HG02973 (cell line): Measurements from ENCODE around the gene SPPL2C.

ENCODE experiments used
- ATAC-seq: cut with Tn5 transposase; IDR thresholded peaks from one replicate; pipeline ENCODE4 v1.9.1; 2021; ENCODE audit warnings: moderate library complexity; ENCODE audit not compliant: unreplicated experiment

SPPL2C gene

DNA sequence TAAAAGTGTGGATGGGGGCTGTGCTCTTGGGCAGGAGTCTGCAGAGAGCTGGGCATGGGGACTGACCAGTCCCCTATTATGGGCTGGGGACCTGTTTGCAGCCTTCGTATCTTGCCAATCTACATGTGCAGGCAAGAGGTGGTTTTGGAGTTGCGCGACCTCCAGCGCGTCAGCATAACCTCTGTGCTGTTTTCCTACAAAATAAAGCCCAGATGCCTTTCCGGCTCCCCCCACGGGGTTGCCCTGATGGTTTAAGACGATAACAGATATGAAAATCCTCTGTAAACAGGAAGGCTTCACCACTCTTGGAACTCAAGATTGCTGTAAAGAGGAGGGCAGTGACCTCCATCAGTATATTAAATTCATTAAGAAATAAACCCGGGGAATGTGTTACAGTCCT lies 16.5 kb upstream of the SPPL2C start:
- ATAC-seq, result no peak

DNA sequence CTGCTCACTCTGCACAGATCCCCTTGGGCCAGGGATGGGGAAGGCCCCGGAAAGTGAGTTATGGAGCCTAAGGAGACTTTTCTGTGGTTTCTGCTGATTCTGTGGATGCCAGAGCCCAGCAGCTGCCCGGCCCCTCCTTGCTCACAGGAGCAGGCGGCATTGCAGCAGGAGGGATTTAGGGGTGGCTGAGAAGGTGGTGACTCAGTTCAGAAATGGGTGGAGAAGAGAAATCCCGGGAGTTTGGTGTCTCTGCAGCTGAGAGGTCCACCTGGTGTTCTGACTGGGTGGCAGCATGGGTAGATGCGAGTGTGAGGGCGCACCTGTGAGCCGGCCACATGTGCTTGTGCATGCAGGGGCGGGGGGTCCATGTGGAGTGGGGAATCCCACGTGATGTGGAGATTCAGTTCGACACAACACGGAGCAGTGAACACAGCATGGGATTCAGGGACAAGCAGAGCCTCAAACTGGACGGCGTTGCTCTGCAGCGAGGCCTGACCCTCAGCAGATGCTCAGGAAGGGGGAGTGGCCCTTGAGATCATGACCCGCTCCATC lies 16.0 kb upstream of the SPPL2C start:
- ATAC-seq, result no peak

DNA sequence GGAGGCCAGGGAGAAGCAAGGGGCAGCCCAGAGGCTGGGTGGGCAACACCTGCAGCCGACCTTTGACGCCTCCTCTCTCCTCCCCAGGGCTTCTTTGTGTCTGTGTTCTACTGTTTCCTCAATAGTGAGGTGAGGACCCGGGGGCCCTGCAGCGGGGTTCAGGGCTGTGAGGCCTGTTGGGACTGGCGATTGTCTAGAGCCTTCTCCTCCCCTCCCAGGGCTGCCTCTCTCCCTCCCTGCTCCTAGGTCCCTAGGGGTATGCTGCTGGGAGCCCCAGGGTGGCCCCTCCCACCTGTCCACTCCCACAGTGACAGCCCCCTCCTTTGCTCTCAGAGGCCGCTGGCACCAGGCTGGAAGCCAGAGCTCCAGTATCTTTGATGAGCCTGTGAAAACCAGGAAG lies 10.8 kb upstream of the SPPL2C start:
- ATAC-seq, result no peak

DNA sequence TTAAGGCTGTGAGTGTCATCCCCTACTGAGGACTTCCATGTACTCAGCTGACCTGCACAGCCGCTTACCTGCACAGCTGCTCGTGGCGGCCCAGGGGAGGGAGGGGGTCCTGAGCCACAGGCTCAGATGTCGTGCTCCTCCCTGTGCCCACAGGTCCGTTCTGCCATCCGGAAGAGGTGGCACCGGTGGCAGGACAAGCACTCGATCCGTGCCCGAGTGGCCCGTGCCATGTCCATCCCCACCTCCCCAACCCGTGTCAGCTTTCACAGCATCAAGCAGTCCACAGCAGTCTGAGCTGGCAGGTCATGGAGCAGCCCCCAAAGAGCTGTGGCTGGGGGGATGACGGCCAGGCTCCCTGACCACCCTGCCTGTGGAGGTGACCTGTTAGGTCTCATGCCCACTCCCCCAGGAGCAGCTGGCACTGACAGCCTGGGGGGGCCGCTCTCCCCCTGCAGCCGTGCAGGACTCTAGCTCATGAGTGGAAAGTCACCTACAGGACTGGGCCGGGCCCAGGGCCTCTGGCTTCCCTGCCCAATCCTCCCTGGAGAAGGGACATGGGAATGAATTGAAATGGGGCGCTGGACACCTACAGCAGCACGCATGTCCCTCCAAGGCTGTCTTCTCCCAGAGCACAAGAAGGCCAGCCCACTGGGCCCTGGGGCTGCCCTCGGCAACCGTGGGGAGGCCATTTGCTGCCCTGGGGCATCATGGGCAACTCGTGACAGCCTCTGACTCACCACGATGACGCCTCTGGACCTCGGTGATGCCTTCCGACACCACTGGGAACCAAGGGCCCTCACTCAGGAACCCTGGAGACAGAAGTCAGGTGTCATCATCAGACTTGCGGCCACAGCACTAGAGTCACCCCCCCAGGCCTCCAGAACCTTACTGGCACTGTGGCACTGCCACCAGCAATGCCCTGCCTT lies 9.9 kb upstream of the SPPL2C start:
- no peak for ATAC-seq

DNA sequence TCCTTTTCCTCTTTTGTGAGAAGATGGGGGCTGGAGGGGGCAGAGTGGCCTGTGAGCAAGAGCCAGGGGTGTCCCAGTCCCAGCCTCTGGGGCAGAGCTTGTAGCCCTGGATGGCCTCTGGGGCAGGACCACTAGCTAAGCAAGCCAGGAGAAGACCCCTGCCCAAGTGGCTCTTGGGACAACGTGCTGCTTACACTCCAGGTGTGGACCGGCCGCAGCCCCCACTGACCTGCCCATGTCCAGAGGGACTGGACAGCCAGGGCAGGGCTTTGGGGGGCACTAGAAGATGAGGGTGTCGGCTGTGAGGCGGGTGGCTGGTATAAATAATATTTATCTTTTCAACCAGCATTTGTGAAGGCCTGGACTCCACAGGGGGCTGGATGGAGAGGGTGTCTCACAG lies 9.2 kb upstream of the SPPL2C start:
- no peak for ATAC-seq

DNA sequence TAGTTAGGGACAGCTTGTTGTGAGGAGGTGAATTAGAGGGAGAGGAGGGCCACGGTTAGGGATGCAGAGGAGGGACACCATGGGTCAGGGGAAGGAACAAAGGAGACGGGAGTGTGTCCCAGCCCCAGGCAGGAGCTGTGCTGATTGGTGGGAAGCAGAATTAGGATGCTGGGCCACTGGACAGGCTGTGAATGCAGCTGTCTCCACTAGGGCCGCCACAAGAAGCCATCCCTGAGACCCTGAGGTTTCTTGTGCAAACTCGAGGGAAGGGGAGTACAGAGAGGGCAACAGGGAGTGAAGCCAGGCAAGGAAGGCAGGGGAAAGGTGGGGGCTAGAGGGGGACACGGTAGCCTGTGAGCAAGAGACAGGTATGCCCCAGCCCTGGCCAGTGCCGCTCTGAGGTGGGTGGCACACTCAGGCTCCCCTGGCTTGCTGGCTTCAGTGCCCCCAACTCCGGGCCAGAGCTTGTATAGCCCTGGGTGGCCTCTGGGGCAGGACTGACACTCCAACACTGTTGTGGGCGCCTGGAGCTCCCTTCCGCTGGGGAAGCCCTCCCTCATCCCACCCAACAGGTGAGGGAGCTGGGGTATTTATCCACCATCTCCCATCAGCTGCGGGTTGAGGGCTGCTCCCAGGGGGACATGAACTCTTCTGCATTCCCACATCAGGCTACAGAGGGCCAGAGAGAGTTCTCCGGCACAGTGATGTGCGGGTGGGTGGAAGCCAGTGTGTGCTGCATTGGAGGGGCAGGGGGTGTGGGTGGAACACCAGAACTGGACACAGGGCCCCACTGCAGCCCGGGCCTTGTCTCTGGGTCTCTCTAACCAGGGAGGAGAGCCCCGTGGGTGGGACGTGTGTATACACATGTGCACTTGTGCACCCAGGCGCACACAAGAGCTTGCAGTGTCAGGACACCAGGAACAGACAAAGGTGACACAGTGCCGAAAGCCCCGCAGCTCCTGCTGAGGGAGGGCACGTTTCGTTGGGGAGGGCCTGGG lies 8.3 kb upstream of the SPPL2C start:
- ATAC-seq, result no peak

DNA sequence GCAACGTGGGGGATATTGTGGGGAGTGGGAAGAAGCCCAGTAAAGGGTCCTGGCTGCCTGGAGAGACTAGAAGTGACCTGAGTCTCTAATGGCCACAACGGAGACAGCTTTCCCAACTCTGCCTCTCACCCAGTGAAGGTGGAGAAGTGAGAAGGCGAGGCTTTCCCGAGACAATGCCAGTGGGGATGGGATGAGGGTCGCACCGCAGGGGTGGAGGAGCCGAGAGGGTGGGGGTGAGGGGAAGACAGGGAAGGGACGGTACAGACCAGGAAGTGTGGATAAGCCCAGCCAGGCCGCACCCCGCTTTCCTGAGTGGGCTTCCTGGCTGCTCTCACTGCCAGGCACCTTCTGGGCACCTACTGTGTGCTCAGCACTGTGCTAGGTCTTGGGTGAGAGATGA lies 7.5 kb upstream of the SPPL2C start:
- ATAC-seq, result no peak

DNA sequence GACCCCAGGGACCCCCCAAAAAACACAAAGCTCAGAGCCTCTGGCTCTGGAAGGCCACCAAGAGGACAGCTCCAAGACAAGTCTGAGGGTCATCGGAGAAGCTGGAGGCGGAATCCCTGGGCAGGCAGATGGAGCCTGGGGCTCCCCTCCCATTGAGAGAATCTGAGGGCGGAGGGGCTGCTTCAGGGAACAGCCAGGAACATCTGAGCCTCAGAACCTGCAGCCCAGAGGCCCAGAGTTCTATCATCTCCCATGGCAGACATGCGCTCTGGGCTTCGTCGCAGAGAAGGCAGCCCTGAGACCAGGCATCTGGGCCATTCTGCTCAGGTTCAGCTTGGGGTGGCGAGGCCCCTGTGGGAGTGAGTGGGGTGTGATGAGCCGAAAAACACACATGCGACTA lies 7.1 kb upstream of the SPPL2C start:
- ATAC-seq, result no peak

DNA sequence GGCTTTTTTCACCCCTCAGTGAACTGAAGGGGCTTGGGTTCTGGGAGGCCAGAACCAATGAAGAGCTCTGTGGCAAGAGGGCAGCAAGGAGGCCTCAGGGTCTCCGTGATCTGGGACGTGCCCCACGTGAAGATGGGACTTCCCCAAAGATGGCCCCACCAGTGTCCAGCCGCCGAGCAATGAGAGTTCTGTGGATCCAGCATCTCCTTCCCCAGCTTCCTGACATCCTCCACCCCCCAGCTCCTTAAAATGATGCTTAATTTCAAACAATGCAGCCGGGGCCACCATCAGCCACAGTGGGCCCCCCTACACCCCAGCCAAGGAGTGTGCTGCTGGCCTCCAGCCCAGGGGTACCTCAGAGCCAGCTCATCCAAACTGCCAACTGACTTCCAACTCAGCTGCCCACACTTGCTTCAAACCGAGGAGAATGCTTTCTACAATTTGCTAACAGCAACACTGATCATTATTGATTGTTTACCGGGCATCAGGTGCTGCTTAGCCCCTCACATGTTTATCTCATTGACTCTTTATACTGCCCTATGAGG lies 5.9 kb upstream of the SPPL2C start:
- ATAC-seq, result no peak

DNA sequence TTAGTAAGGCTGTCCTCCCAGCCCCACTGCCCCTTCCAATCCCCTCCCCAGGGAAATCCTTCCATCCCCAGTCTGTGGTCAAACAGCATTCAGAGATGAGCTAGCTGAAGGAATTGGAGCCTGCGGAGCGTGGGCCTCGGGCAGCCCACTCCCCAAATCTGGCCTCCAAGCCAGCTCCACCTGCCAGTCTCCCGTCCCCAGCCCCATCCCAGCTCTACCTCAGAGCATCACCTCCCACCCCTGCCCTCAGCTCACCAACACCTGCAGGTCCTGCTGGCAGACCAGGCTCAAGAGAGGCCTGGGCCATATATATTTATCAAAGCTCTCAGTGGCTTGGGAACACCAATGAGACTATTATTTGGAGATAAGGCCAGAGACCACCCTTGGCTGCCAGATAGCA lies 5.2 kb upstream of the SPPL2C start:
- ATAC-seq, result no peak

DNA sequence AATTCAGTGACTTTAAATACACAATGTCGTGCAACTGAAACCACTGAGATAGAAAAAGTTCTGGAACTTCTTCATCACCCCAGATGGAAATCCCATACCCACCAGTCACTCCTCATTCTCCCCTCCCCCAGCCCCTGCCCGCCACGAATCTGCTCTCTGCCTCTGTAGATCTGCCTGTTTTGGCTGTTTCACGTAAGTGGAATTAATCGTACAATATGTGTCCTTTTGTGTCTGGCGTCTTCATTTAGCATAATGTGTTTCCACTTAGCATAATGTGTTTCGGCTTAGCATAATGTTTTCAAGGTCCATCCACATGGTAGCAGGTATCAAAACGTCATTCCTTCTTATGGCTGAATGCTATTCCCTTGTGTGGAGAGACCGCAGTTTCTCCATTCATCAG lies 3.5 kb upstream of the SPPL2C start:
- no peak for ATAC-seq

DNA sequence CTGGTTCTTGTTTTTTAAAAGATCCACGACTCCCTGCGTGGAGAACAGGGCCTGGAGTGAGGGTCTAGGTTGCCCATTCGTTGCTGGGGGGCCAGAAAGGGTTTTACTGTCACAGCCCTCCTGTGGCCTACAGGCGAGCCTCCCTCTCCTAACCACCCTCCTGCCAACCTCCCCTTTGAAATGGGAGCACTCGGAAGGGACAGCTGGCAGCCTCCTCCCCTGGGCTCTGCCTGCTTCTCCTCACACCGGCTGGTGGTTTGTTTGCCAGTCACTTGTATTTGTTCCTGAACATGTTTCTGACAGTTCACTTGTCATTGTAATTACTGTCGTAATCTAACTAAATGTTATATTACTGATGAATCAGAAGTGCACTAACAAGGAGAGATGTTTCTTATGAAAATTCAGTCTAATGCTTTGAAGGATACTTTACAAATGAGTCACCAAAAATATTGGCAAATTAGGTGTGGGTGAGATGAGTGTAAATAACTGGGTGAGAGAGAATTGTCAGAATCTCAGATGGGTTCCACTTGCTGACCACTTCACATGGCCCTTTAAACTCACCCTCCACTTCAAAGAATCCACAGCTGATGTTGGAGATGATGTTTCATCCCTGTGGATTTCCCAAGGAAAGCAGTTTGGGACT lies 2.7 kb upstream of the SPPL2C start:
- ATAC-seq, result no peak

DNA sequence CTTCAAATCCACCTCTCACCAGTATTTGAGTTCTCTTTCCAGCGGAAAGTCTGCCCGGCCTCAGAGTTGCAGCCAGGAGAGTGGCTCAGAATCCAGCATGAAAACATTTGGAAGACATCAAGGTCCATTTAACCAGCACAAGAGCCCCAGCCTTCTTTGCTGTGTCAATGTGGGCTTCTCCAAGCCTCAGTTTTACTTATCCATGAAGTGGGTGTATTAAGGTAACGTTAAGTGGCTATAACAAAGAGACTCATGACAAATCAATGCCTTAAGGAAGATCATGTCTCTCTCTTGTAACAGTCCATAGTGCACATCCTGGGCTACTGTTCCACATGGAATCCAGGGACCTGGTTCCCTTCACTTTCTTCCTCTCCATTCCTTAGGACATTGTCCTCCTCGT lies 959 bp upstream of the SPPL2C start:
- no peak for ATAC-seq

DNA sequence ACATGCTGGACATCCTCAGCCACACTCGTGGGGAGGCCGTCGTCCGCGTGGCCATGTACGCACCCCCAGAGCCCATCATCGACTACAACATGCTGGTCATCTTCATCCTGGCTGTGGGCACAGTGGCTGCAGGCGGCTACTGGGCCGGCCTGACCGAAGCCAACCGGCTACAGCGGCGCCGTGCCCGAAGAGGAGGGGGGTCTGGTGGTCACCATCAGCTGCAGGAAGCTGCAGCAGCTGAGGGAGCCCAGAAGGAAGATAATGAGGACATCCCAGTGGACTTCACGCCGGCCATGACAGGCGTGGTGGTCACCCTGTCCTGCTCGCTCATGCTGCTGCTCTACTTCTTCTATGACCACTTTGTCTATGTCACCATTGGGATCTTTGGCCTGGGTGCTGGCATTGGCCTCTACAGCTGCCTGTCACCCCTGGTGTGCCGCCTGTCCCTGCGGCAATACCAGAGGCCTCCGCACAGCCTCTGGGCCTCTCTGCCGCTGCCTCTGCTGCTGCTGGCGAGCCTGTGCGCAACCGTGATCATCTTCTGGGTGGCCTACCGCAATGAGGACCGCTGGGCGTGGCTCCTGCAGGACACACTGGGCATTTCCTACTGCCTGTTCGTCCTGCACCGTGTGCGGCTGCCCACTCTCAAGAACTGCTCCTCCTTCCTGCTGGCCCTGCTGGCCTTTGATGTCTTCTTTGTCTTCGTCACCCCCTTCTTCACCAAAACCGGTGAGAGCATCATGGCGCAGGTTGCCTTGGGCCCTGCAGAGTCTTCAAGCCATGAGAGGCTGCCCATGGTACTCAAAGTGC lies 900 bp downstream of the SPPL2C start:
- ATAC-seq, result no peak

DNA sequence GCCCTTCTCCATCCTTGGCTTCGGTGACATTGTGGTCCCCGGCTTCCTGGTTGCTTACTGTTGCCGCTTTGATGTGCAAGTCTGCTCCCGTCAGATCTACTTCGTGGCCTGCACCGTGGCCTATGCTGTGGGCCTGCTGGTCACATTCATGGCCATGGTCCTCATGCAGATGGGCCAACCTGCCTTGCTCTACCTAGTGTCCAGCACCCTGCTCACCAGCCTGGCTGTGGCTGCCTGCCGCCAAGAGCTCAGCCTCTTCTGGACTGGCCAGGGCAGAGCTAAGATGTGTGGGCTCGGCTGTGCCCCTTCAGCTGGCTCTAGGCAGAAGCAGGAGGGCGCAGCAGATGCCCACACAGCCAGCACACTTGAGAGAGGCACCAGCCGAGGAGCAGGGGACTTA lies 1.5 kb downstream of the SPPL2C start:
- ATAC-seq, result no peak

DNA sequence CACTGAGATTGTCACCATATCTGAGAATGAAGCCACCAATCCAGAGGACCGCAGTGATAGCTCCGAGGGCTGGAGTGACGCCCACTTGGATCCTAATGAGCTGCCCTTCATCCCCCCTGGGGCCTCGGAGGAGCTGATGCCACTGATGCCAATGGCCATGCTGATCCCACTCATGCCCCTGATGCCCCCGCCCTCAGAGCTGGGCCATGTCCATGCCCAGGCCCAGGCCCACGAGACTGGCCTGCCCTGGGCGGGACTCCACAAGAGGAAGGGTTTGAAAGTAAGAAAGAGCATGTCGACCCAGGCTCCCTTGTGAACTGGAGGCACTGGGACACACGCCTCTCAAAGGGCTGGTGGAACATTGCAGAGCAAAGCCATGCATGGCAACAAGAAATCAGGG lies 2.0 kb downstream of the SPPL2C start:
- ATAC-seq, result no peak

DNA sequence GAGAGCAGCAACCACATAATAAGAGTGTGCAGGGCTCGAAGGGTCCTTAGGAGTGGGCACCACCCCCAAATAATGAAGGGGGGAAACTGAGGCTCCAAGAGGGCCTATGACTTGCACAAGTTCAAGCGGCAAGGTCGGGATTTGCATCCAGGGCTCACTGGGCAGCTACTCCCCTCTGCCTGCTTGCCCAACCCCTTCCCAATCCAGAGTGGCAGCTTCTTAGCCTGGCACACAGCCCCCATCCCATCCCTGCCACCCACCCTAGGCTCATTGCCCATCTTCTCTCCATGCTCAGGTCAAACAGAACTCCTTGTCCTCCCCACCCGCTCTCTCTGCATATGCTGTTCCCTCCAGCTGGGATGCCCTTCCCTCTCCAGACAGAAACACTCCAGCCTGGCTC lies 2.4 kb downstream of the SPPL2C start:
- ATAC-seq, result no peak

DNA sequence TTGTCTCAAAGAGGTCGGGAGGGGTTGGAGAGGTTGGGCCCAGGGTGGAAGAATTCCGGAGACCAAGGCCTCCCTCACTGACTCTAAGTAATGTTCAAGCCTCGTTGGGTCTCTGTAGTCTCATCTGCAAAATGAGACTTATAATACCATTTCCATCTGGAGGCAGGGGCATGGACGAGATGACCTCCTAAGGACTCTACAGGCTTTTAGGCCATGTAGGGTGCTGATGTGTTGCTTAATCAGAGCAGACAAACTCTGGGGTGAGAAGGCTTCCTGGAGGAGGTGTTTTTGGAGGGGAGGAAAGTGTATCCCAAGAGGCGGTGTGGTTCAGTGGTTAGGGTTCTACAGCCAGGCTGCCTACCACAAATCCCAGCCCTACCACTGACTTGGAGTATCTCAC lies 3.1 kb downstream of the SPPL2C start:
- ATAC-seq, result no peak

DNA sequence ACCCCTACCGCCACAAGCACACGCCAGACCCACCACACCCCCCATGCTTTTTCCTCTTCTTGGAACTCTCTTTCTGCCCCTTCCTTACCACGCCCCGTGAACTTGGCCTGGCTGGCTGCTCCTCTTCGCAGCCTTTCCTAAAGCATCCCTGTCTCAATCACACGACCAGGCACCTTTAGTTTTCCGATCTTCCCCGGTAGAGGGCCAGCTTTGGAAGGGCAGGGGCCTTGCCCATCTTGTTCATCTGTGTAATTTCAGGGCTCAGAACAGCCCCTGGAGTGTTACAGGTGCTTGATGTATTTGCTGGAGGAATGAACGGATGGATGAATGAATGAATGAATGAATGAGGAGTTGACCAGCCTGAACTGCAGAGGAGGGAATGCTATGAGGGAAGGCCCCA lies 3.7 kb downstream of the SPPL2C start:
- no peak for ATAC-seq
